Measurements from ENCODE around the gene GRIP2. TPM values are rescaled to one million over a fixed set of nuclear protein-coding genes. Genes with fewer than 3 reads are reported as not detected.

GRIP2 gene
- total and polyA plus RNA-seq, 2 donors (not counting 3 experiments of a cell fraction or from before 2014, with no cell fraction given): not detected

DNA sequence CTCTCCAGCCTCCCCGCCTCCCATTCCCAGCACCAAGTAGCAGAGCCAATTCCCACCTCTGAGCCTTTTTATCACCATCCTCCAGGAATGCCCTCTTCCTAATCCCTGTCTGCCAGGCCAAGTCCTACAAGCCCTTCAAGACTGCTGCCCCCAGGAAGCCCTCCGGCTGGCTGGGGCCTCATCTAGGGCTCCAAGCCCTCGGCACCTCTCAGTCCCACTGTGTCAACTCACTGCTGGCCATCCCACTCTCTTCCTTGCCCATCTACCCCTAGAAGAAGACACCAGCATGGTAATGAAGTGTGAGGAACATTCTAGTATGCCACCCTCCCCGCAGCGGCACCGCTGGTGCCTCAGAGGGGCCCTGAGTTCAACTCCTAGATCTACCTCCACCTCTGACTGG is 10.0 kb upstream of the GRIP2 start:
- FAIRE-seq: no peak
- CTCF ChIA-PET: interaction anchor here (1.0 to 5.9 kb wide), 16 partner anchors 9 to 653 kb away, joined by 3 to 168 read pairs (median 4); partner anchors contain the start of gene CCDC174
- H4K20me1 ChIP-seq (replicated peaks; ENCODE audit: control insufficient read depth, extremely low read depth, insufficient read depth, low read length): no peaks in the 10 kb centered on the region

More for the DNA sequence above, 10.0 kb upstream of the GRIP2 start:
- Histone ChIP-seq H2AFZ (ENCODE audit: low read depth, low read length) (no peak overlapping the region), H3K9me1 (replicated peaks; ENCODE audit: control insufficient read depth, extremely low read depth, insufficient read depth, low read length) (no peaks in the 10 kb centered on the region), H3K9me3 (replicated peaks; ENCODE audit: control insufficient read depth, insufficient read depth, low read length) (no peaks in the 10 kb centered on the region), H3K27me3 (ENCODE audit: control insufficient read depth in 2 of 2, insufficient read depth in 2 of 2, low read length in 2 of 2) (peaks cover 0 to 6% of the 10 kb centered on the region in 2 experiments), H3K36me3 (ENCODE audit: control insufficient read depth in 2 of 2, extremely low read depth in 1 of 2, insufficient read depth in 2 of 2, low read length in 2 of 2) (no peaks in the 10 kb centered on the region), H3K4me2 (ENCODE audit: insufficient read depth, low read length) (no peak overlapping the region), H3K4me1 (ENCODE audit: control insufficient read depth, extremely low read depth, insufficient read depth, low read length) (no peaks in the 10 kb centered on the region), H3K79me2 (ENCODE audit: control insufficient read depth, insufficient read depth, low read length) (no peaks in the 10 kb centered on the region), H3K27ac (ENCODE audit: insufficient read depth, low read depth, low read length) (no peak overlapping the region), H3K4me3 (replicated peaks in 1 of 3; ENCODE audit: insufficient read depth in 1 of 3, low read depth in 1 of 3, low read length in 3 of 3) (no peak overlapping the region), H3K9ac (replicated peaks; ENCODE audit: extremely low read depth, insufficient read depth, low read length) (no peak overlapping the region)
- no TSS peak for BruUV-seq (replicated peaks)
- intact Hi-C loops (cut with micrococcal nuclease) (no loop called here), dilution Hi-C loops (cut with MboI; ENCODE audit: extremely low pct_ligation_motif_present, low sequenced_read_pairs) (no loop called here)
- no peak for DNase-seq (ENCODE audit: low read depth, low spot score)
- POLR2A ChIA-PET: no interaction called here
- no peak for TF ChIP-seq POLR2A (IDR thresholded peaks at IDR 0.05; ENCODE audit: low read depth, low read length)
- no peak for TF ChIP-seq MYC (IDR thresholded peaks at IDR 0.05; ENCODE audit: low read depth, low read length)
- TF ChIP-seq POLR2AphosphoS5 (IDR thresholded peaks at IDR 0.05; ENCODE audit: insufficient read depth, low read depth, low read length): no peak
- TF ChIP-seq JUN (IDR thresholded peaks at IDR 0.05; ENCODE audit: borderline replicate concordance, insufficient read depth, insufficient read length, low read depth): no peak
- TF ChIP-seq, protein P1, sequence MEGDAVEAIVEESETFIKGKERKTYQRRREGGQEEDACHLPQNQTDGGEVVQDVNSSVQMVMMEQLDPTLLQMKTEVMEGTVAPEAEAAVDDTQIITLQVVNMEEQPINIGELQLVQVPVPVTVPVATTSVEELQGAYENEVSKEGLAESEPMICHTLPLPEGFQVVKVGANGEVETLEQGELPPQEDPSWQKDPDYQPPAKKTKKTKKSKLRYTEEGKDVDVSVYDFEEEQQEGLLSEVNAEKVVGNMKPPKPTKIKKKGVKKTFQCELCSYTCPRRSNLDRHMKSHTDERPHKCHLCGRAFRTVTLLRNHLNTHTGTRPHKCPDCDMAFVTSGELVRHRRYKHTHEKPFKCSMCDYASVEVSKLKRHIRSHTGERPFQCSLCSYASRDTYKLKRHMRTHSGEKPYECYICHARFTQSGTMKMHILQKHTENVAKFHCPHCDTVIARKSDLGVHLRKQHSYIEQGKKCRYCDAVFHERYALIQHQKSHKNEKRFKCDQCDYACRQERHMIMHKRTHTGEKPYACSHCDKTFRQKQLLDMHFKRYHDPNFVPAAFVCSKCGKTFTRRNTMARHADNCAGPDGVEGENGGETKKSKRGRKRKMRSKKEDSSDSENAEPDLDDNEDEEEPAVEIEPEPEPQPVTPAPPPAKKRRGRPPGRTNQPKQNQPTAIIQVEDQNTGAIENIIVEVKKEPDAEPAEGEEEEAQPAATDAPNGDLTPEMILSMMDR (IDR thresholded peaks at IDR 0.05; ENCODE audit: extremely low read depth in 1 of 2, insufficient read depth in 1 of 2, low read depth in 1 of 2, low read length in 2 of 2): no peak
- no peak for TF ChIP-seq EZH2 (IDR thresholded peaks at IDR 0.05; ENCODE audit: borderline replicate concordance, low read depth, low read length, severe bottlenecking)
- TF ChIP-seq, protein P2, sequence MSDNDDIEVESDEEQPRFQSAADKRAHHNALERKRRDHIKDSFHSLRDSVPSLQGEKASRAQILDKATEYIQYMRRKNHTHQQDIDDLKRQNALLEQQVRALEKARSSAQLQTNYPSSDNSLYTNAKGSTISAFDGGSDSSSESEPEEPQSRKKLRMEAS (IDR thresholded peaks at IDR 0.05; ENCODE audit: insufficient read depth, insufficient read length): no peak
- no peak for TF ChIP-seq GATA2 (IDR thresholded peaks at IDR 0.05; ENCODE audit: insufficient read depth, insufficient read length, low read depth, low read length)
- TF ChIP-seq FOS (IDR thresholded peaks at IDR 0.05; ENCODE audit: borderline replicate concordance, insufficient read depth, low read length): no peak

Data from endothelial cell of umbilical vein (primary cell).